ENCODE measurements around the gene MBP.

Gene MBP

DNA sequence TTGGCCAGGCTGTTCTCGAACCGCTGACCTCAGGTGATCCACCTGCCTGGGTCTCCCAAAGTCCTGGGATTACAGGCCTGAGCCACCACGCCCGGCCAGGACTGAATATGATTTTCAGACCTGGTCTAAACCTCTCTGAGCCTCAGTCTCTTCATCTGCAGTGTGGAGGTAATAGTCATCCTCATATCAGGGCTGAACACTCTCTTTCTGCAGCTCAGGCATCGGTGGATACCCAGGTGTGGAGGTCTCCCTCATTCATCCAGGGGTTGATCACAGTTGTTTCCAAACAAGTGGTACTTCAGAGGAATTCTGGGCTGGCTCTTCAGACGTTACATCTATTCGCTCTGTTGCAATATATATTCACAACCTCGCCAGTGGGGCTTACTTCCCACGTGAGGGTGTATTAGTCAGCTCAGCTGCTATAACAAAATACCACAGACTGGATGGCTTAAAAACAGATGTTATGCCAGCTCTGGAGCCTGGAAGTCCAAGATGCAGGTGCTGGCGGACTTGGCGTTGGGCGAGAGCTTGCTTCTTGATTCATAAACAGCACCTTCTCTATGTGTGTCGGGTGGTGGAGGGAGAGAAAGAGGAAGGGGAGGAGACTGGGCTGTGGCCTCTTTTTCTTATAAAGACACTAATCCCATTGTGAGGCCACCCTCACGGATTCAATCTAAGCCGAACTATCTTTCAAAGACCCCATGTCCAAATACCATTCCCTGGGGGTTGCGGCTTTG, 2.9 kb upstream of the MBP start:
- H3K9me3 ChIP-seq (ENCODE audit: control insufficient read depth, low read length) = no peaks in the 10 kb centered on the region
- no peak overlapping the region for H3K27ac ChIP-seq (ENCODE audit: insufficient read depth, low read depth, low read length, poor library complexity, severe bottlenecking)
- H3K36me3 ChIP-seq (ENCODE audit: control insufficient read depth, insufficient read depth, low read length) = no peaks in the 10 kb centered on the region
- H3K27me3 ChIP-seq (ENCODE audit: control insufficient read depth, insufficient read depth, low read length, poor library complexity, severe bottlenecking) = peaks cover 45% of the 10 kb centered on the region
- H3K4me3 ChIP-seq (ENCODE audit: insufficient read depth, low read depth, low read length) = no peak overlapping the region
- WGBS, 2 experiments = 89 to 92% methylated on average over 13 to 16 of the region's 16 CpGs
- H3K4me1 ChIP-seq (ENCODE audit: control insufficient read depth, insufficient read depth, low read length) = peaks cover 15% of the 10 kb centered on the region

GRCh38 chr18:77134611-77135010, 2.0 kb upstream of the MBP start:
- H3K27ac ChIP-seq (ENCODE audit: insufficient read depth, low read depth, low read length, poor library complexity, severe bottlenecking) = no peak overlapping the region
- H3K9me3 ChIP-seq (ENCODE audit: control insufficient read depth, low read length) = no peaks in the 10 kb centered on the region
- no peaks in the 10 kb centered on the region for H3K36me3 ChIP-seq (ENCODE audit: control insufficient read depth, insufficient read depth, low read length)
- 93% methylated on average over 4 of the region's 4 CpGs for WGBS, 2 experiments
- H3K4me3 ChIP-seq (ENCODE audit: insufficient read depth, low read depth, low read length) = no peak overlapping the region
- peaks cover 54% of the 10 kb centered on the region for H3K27me3 ChIP-seq (ENCODE audit: control insufficient read depth, insufficient read depth, low read length, poor library complexity, severe bottlenecking)
- peaks cover 15% of the 10 kb centered on the region for H3K4me1 ChIP-seq (ENCODE audit: control insufficient read depth, insufficient read depth, low read length)

- Histone ChIP-seq H3K9me3 (ENCODE audit: control insufficient read depth, low read length) (no peaks in the 10 kb centered on the region), H3K27me3 (ENCODE audit: control insufficient read depth, insufficient read depth, low read length, poor library complexity, severe bottlenecking) (peaks cover 60% of the 10 kb centered on the region), H3K27ac (ENCODE audit: insufficient read depth, low read depth, low read length, poor library complexity, severe bottlenecking) (no peak overlapping the region), H3K4me3 (ENCODE audit: insufficient read depth, low read depth, low read length) (no peak overlapping the region), H3K4me1 (ENCODE audit: control insufficient read depth, insufficient read depth, low read length) (peaks cover 15% of the 10 kb centered on the region), H3K36me3 (ENCODE audit: control insufficient read depth, insufficient read depth, low read length) (no peaks in the 10 kb centered on the region)
- 58 to 64% methylated on average over 12 of the region's 12 CpGs for WGBS, 2 experiments
Observed at GRCh38 chr18:77133835-77134496, 1.4 kb upstream of the MBP start.

- no peaks in the 10 kb centered on the region for H3K36me3 ChIP-seq (ENCODE audit: control insufficient read depth, insufficient read depth, low read length)
- H3K4me1 ChIP-seq (ENCODE audit: control insufficient read depth, insufficient read depth, low read length) = peaks cover 15% of the 10 kb centered on the region
- H3K9me3 ChIP-seq (ENCODE audit: control insufficient read depth, low read length) = no peaks in the 10 kb centered on the region
- H3K27me3 ChIP-seq (ENCODE audit: control insufficient read depth, insufficient read depth, low read length, poor library complexity, severe bottlenecking) = peaks cover 61% of the 10 kb centered on the region
- no peak overlapping the region for H3K27ac ChIP-seq (ENCODE audit: insufficient read depth, low read depth, low read length, poor library complexity, severe bottlenecking)
- H3K4me3 ChIP-seq (ENCODE audit: insufficient read depth, low read depth, low read length) = peak overlapping the region; percentile 47
- WGBS, 2 experiments = 11% methylated on average over 44 of the region's 44 CpGs
Observed at GRCh38 chr18:77133051-77133834, 660 bp upstream of the MBP start.

DNA sequence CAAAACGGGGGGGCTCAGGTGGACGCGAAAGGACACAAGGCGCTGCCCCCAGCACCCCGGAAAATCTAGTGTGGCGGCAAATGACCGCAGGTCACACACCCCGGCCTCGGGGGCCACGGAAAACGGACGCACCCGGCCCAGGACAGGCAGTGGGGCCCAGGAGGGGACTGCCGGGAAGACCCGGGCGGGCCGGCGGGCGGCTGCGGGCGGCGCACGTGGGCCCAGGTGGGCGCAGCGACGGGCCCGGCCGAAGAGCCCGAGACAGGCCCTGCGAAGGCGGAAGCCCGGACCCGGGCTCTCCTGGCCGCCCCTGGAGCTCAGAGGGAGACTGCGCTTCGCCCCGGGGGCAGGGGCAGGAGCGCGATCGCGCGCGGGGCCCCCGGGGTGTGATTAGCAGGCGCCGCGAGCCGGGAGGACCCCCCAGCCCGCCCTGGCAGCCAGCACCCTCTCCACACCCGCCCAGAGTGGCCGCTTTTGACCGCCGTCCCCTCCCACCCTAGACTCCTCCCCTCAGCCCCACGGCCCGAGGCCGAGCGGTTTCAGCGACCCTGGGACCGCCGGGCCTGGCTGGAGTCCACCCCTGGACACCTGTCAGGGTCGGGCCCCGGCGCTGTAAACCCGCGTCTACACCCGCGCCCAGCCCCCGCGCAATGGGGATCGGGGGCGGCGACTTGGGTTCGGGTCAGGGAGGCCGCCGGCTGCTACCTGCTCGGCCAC, 773 bp downstream of the MBP start:
- Histone ChIP-seq H3K27ac (ENCODE audit: insufficient read depth, low read depth, low read length, poor library complexity, severe bottlenecking) (no peak overlapping the region), H3K36me3 (ENCODE audit: control insufficient read depth, insufficient read depth, low read length) (no peaks in the 10 kb centered on the region), H3K9me3 (ENCODE audit: control insufficient read depth, low read length) (no peaks in the 10 kb centered on the region), H3K4me3 (ENCODE audit: insufficient read depth, low read depth, low read length) (peak overlapping the region; percentile 47), H3K27me3 (ENCODE audit: control insufficient read depth, insufficient read depth, low read length, poor library complexity, severe bottlenecking) (peaks cover 64% of the 10 kb centered on the region), H3K4me1 (ENCODE audit: control insufficient read depth, insufficient read depth, low read length) (peaks cover 15% of the 10 kb centered on the region)
- WGBS, 2 experiments = 1 to 2% methylated on average over 76 of the region's 76 CpGs

DNA sequence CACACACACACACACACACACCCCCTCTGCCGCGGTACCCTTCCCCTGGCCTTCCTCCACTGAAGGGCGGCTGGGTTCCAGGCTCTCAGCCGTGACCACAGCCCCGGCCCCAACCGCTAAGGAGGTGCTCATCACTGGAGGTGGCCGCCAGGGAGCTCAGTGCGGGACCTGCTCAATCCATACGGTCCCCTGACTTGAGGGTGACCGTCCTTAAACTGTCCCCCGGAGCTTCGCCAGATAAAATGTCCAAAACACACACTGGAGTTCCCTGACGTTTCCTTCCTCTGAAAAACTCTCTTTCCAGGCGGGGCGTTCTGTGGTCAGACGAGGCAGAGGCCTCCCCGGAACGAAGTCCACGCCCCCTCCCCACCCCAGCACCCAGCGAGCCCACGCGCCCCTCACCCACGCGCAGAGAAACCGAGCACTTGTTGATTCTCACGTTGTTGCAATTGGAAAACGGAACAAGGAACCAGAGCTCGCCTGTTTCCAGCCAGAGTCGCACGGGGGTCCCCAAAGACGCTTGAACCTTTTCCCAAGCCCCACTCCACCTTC, 1.4 kb downstream of the MBP start:
- Histone ChIP-seq H3K36me3 (ENCODE audit: control insufficient read depth, insufficient read depth, low read length) (no peaks in the 10 kb centered on the region), H3K9me3 (ENCODE audit: control insufficient read depth, low read length) (no peaks in the 10 kb centered on the region), H3K27me3 (ENCODE audit: control insufficient read depth, insufficient read depth, low read length, poor library complexity, severe bottlenecking) (peaks cover 64% of the 10 kb centered on the region), H3K27ac (ENCODE audit: insufficient read depth, low read depth, low read length, poor library complexity, severe bottlenecking) (no peak overlapping the region), H3K4me3 (ENCODE audit: insufficient read depth, low read depth, low read length) (peak overlapping the region; percentile 47), H3K4me1 (ENCODE audit: control insufficient read depth, insufficient read depth, low read length) (peaks cover 15% of the 10 kb centered on the region)
- 16 to 18% methylated on average over 31 of the region's 31 CpGs for WGBS, 2 experiments

GRCh38 chr18:77130229-77131099, 2.1 kb downstream of the MBP start:
- H3K27ac ChIP-seq (ENCODE audit: insufficient read depth, low read depth, low read length, poor library complexity, severe bottlenecking) = no peak overlapping the region
- 81 to 83% methylated on average over 27 of the region's 27 CpGs for WGBS, 2 experiments
- H3K36me3 ChIP-seq (ENCODE audit: control insufficient read depth, insufficient read depth, low read length) = no peaks in the 10 kb centered on the region
- H3K4me1 ChIP-seq (ENCODE audit: control insufficient read depth, insufficient read depth, low read length) = peaks cover 15% of the 10 kb centered on the region
- H3K27me3 ChIP-seq (ENCODE audit: control insufficient read depth, insufficient read depth, low read length, poor library complexity, severe bottlenecking) = peaks cover 64% of the 10 kb centered on the region
- no peak overlapping the region for H3K4me3 ChIP-seq (ENCODE audit: insufficient read depth, low read depth, low read length)
- H3K9me3 ChIP-seq (ENCODE audit: control insufficient read depth, low read length) = no peaks in the 10 kb centered on the region

DNA sequence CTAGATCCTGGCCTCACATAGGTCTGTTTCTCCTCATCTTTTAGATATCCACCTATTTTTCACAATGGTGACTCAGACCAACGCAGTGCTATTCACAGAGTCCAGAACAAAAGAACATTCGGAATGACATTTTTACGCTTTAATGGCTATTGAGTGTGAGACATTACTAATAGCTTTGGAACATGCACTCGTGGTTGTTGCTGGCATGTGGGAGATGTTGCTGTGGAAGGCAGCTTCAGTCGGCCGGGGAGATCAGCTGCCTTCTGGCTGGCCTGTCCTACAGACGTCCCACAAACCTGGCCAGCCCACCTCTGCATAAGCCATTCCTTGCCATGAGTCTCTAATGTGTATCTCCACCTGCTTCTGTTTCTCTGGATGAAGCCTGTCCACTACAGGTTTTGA, 3.4 kb downstream of the MBP start:
- WGBS, 2 experiments = 80 to 83% methylated on average over 7 of the region's 7 CpGs
- no peak overlapping the region for H3K4me3 ChIP-seq (ENCODE audit: insufficient read depth, low read depth, low read length)
- H3K27ac ChIP-seq (ENCODE audit: insufficient read depth, low read depth, low read length, poor library complexity, severe bottlenecking) = no peak overlapping the region

More for the DNA sequence above, 3.4 kb downstream of the MBP start:
- Histone ChIP-seq H3K36me3 (ENCODE audit: control insufficient read depth, insufficient read depth, low read length) (no peaks in the 10 kb centered on the region), H3K4me1 (ENCODE audit: control insufficient read depth, insufficient read depth, low read length) (peaks cover 15% of the 10 kb centered on the region), H3K9me3 (ENCODE audit: control insufficient read depth, low read length) (no peaks in the 10 kb centered on the region), H3K27me3 (ENCODE audit: control insufficient read depth, insufficient read depth, low read length, poor library complexity, severe bottlenecking) (peaks cover 56% of the 10 kb centered on the region)
